GM19351 (cell line): Measurements from ENCODE around the gene CD320.
A peak's percentile ranks its signal among the peaks of the same experiment; 100 is the strongest.
"Not testable (repeated sequence)": the region's sequence is repeated elsewhere in the genome, so short reads cannot be mapped to it uniquely, and the experiment has no call there.

Experiments
- ATAC-seq: cut with Tn5 transposase; IDR thresholded peaks from one replicate; pipeline ENCODE4 v1.9.1; 2021; ENCODE audit warnings: mild to moderate bottlenecking, moderate library complexity; ENCODE audit not compliant: unreplicated experiment

CD320 gene

GRCh38 chr19:8333767-8334457 lies 25.8 kb upstream of the CD320 start:
- ATAC-seq, result no peak

GRCh38 chr19:8332976-8333766 lies 25.0 kb upstream of the CD320 start:
- ATAC-seq, result no peak

GRCh38 chr19:8331263-8331845 lies 23.2 kb upstream of the CD320 start:
- no peak for ATAC-seq

- no peak for ATAC-seq
Measured at GRCh38 chr19:8329996-8330395, 21.8 kb upstream of the CD320 start.

GRCh38 chr19:8325454-8325853 lies 17.3 kb upstream of the CD320 start:
- no peak for ATAC-seq

- no peak for ATAC-seq
Measured at GRCh38 chr19:8324186-8325050, 16.3 kb upstream of the CD320 start.

- no peak for ATAC-seq
Measured at GRCh38 chr19:8323781-8324185, 15.6 kb upstream of the CD320 start.

GRCh38 chr19:8322638-8322997 lies 14.5 kb upstream of the CD320 start:
- no peak for ATAC-seq

- no peak for ATAC-seq
Measured at GRCh38 chr19:8321986-8322637, 14.0 kb upstream of the CD320 start.

GRCh38 chr19:8321067-8321985 lies 13.2 kb upstream of the CD320 start, which contains the start of the genes NDUFA7 and RPS28:
TSS of gene NDUFA7 (minus strand) at chr19:8321375. CDS start at chr19:8321358, 17 bp downstream.
TSS of gene RPS28 (plus strand) at chr19:8321496. CDS start at chr19:8321531, 35 bp downstream.
- ATAC-seq, result peak; percentile 84

GRCh38 chr19:8320564-8321066 lies 12.5 kb upstream of the CD320 start:
- ATAC-seq, result peak; percentile 8

GRCh38 chr19:8319807-8320520 lies 11.8 kb upstream of the CD320 start:
- ATAC-seq, result no peak

- ATAC-seq, result not testable (repeated sequence)
Measured at GRCh38 chr19:8318835-8319234, 10.7 kb upstream of the CD320 start.

- no peak for ATAC-seq
Measured at GRCh38 chr19:8316351-8317125, 8.4 kb upstream of the CD320 start.

- not testable (repeated sequence) for ATAC-seq
Measured at GRCh38 chr19:8314981-8315640, 7.0 kb upstream of the CD320 start.

- ATAC-seq, result no peak
Measured at GRCh38 chr19:8311461-8312260, 3.5 kb upstream of the CD320 start.
